GM12892 (cell line): ENCODE data around the gene PTPN11.

Experiments used
- DNase-seq: peaks from one replicate; pipeline ENCODE4 v3.0.0; 2011; ENCODE audit not compliant: insufficient read length
- FAIRE-seq: peaks from 2 replicates; lab custom pipeline; 2011; peaks lifted over from hg19 to GRCh38; lab: Jason Lieb, UNC
- POLR2A ChIP-seq: IDR thresholded peaks from 2 replicates; pipeline ENCODE4 v1.6.1; 2011; ENCODE audit warnings: low read depth, low read length, control low read depth
- POLR2AphosphoS5 ChIP-seq: IDR thresholded peaks from 2 replicates; pipeline ENCODE4 v1.6.1; 2011; ENCODE audit warnings: low read depth, low read length, control low read depth
- TAF1 ChIP-seq: IDR thresholded peaks from 2 replicates; pipeline ENCODE4 v1.6.1; 2011; ENCODE audit warnings: low read depth, mild to moderate bottlenecking, control low read depth, low read length, borderline replicate concordance

The PTPN11 gene

GRCh38 chr12:112546339-112546738, 127.6 kb downstream of the PTPN11 start:
- DNase-seq (no peak), FAIRE-seq (no peak)
- TF ChIP-seq POLR2A (no peak), TAF1 (no peak), POLR2AphosphoS5 (no peak)

- no peak for FAIRE-seq
- TF ChIP-seq POLR2A, result no peak
- no peak for TF ChIP-seq POLR2AphosphoS5
- TF ChIP-seq TAF1, result no peak
- no peak for DNase-seq
These were observed 128.2 kb downstream of the PTPN11 start for GRCh38 chr12:112546996-112547395.

- DNase-seq (no peak), FAIRE-seq (no peak)
- no peak for TF ChIP-seq POLR2AphosphoS5
- no peak for TF ChIP-seq POLR2A
- no peak for TF ChIP-seq TAF1
These were observed 130.3 kb downstream of the PTPN11 start for GRCh38 chr12:112549031-112549430.

GRCh38 chr12:112551681-112552080, 132.9 kb downstream of the PTPN11 start:
- FAIRE-seq (no peak), DNase-seq (no peak)
- TF ChIP-seq POLR2A (no peak), POLR2AphosphoS5 (no peak), TAF1 (no peak)

- FAIRE-seq (no peak), DNase-seq (no peak)
- TF ChIP-seq POLR2AphosphoS5 (no peak), POLR2A (no peak), TAF1 (no peak)
These were observed 137.0 kb downstream of the PTPN11 start for GRCh38 chr12:112555621-112556233.

- no peak for TF ChIP-seq TAF1
- DNase-seq (no peak), FAIRE-seq (no peak)
These were observed 139.3 kb downstream of the PTPN11 start for GRCh38 chr12:112557951-112558630.
